OCI-LY3 (cell line): ENCODE data around the gene DHCR7.

Source experiments
- H2AFZ ChIP-seq: fragments of 200-600, 300-600 bp; shearing (Covaris generic); 2 replicates; pipeline ENCODE4 v1.6.0; 2014; ENCODE audit warnings: antibody characterized with exemption, low read depth, low read length
- H3K27ac ChIP-seq: fragments of 200-600, 300-600 bp; sonication (generic); 2 replicates; pipeline ENCODE4 v1.5.1; 2014; ENCODE audit warnings: mild to moderate bottlenecking, low read length, moderate library complexity, mixed read lengths
- H3K27me3 ChIP-seq: fragments of 200-600, 300-600 bp; sonication (generic); 2 replicates; pipeline ENCODE4 v1.6.1; 2014; ENCODE audit warnings: low read depth, low read length, mixed read lengths
- H3K36me3 ChIP-seq: fragments of 200-600, 300-600 bp; sonication (generic); replicated peaks from 2 replicates; pipeline ENCODE3; 2014; ENCODE audit warnings: low read depth, low read length, mixed read lengths
- H3K4me1 ChIP-seq: fragments of 300-600, 200-600 bp; sonication (generic); 2 replicates; pipeline ENCODE4 v1.6.1; 2014; ENCODE audit warnings: low read length, mixed read lengths
- H3K4me2 ChIP-seq: fragments of 200-600, 300-600 bp; sonication (generic); 2 replicates; pipeline ENCODE4 v1.6.1; 2014; ENCODE audit warnings: low read length, mixed read lengths
- H3K4me3 ChIP-seq: fragments of 300-600, 200-600 bp; sonication (generic); 2 replicates; pipeline ENCODE4 v1.5.1; 2014; ENCODE audit warnings: antibody characterized with exemption, mild to moderate bottlenecking, low read length, moderate library complexity
- H3K79me2 ChIP-seq: fragments of 300-600, 200-600 bp; shearing (Covaris generic); 2 replicates; pipeline ENCODE4 v1.6.1; 2014; ENCODE audit warnings: mild to moderate bottlenecking, low read length, mixed read lengths
- H3K9ac ChIP-seq: fragments of 300-600, 200-600 bp; shearing (Covaris generic); 2 replicates; pipeline ENCODE4 v1.6.0; 2014; ENCODE audit warnings: mild to moderate bottlenecking, low read length, moderate library complexity
- H3K9me3 ChIP-seq: fragments of 200-600, 300-600 bp; shearing (Covaris generic); 2 replicates; pipeline ENCODE4 v1.6.1; 2014; ENCODE audit warnings: low read length, mixed read lengths; ENCODE audit not compliant: insufficient read depth
- H4K20me1 ChIP-seq: fragments of 200-600, 300-600 bp; sonication (generic); 2 replicates; pipeline ENCODE4 v1.6.1; 2016; ENCODE audit warnings: low read length, mixed read lengths; ENCODE audit not compliant: insufficient read depth
- CTCF ChIP-seq: fragments of 200-600, 300-600 bp; sonication (generic); IDR thresholded peaks from 2 replicates; pipeline ENCODE4 v1.5.1; 2014; ENCODE audit warnings: antibody characterized with exemption, low read length, low read depth
- EZH2phosphoT487 ChIP-seq: fragments of 200-600 bp; shearing (Covaris generic); IDR thresholded peaks from 2 replicates; pipeline ENCODE4 v1.6.1; 2018; ENCODE audit warnings: antibody characterized with exemption, mixed run types, low read depth

The DHCR7 gene

GRCh38 chr11:71428861-71429435 is 19.2 kb downstream of the DHCR7 start:
- H3K36me3 ChIP-seq: peaks cover 10% of the 10 kb centered on the region
- no peak overlapping the region for H2AFZ ChIP-seq
- no peaks in the 10 kb centered on the region for H3K79me2 ChIP-seq
- no peaks in the 10 kb centered on the region for H3K9me3 ChIP-seq
- 0 out of 2 replicates have a peak, but pooled peaks cover 8% of the 10 kb centered on the region for H4K20me1 ChIP-seq
- H3K4me1 ChIP-seq: no peaks in the 10 kb centered on the region
- no peak overlapping the region for H3K4me3 ChIP-seq
- no peaks in the 10 kb centered on the region for H3K27me3 ChIP-seq
- TF ChIP-seq CTCF (no peak), EZH2phosphoT487 (no peak)
- no peak overlapping the region for H3K27ac ChIP-seq
- H3K4me2 ChIP-seq: no peak overlapping the region
- no peak overlapping the region for H3K9ac ChIP-seq

GRCh38 chr11:71426413-71426812 is 21.8 kb downstream of the DHCR7 start:
- no peaks in the 10 kb centered on the region for H3K36me3 ChIP-seq
- H3K27me3 ChIP-seq: 0 out of 2 replicates have a peak, but pooled peaks cover 4% of the 10 kb centered on the region

GRCh38 chr11:71425860-71426259 is 22.3 kb downstream of the DHCR7 start:
- Histone ChIP-seq H3K27ac (no peak overlapping the region), H2AFZ (no peak overlapping the region)

More at GRCh38 chr11:71426413-71426812, 21.8 kb downstream of the DHCR7 start:
- Histone ChIP-seq H3K4me1 (peaks cover 15% of the 10 kb centered on the region), H2AFZ (no peak overlapping the region), H3K9ac (no peak overlapping the region), H3K4me3 (no peak overlapping the region), H3K9me3 (no peaks in the 10 kb centered on the region), H3K27ac (no peak overlapping the region), H3K4me2 (no peak overlapping the region), H3K79me2 (no peaks in the 10 kb centered on the region), H4K20me1 (no peaks in the 10 kb centered on the region)
- TF ChIP-seq EZH2phosphoT487 (no peak), CTCF (no peak)

GRCh38 chr11:71425409-71425808 is 22.8 kb downstream of the DHCR7 start:
- Histone ChIP-seq H2AFZ (no peak overlapping the region), H3K9me3 (no peaks in the 10 kb centered on the region), H4K20me1 (no peaks in the 10 kb centered on the region), H3K4me1 (peaks cover 21% of the 10 kb centered on the region), H3K4me2 (no peak overlapping the region), H3K79me2 (no peaks in the 10 kb centered on the region), H3K27ac (no peak overlapping the region), H3K27me3 (0 out of 2 replicates have a peak, but pooled peaks cover 4% of the 10 kb centered on the region), H3K9ac (no peak overlapping the region), H3K36me3 (no peaks in the 10 kb centered on the region), H3K4me3 (no peak overlapping the region)
- no peak for TF ChIP-seq CTCF
- TF ChIP-seq EZH2phosphoT487: no peak

More at GRCh38 chr11:71425860-71426259, 22.3 kb downstream of the DHCR7 start:
- Histone ChIP-seq H4K20me1 (no peaks in the 10 kb centered on the region), H3K4me2 (no peak overlapping the region), H3K4me3 (no peak overlapping the region), H3K9me3 (no peaks in the 10 kb centered on the region), H3K4me1 (peaks cover 20% of the 10 kb centered on the region), H3K79me2 (no peaks in the 10 kb centered on the region), H3K36me3 (no peaks in the 10 kb centered on the region), H3K27me3 (0 out of 2 replicates have a peak, but pooled peaks cover 4% of the 10 kb centered on the region), H3K9ac (no peak overlapping the region)
- no peak for TF ChIP-seq CTCF
- TF ChIP-seq EZH2phosphoT487: no peak
